HCT116 (cell line): ENCODE data around the gene GYS2. TPM values are rescaled to one million over a fixed set of nuclear protein-coding genes. Genes with fewer than 3 reads are reported as not detected.

ENCODE experiments used
- ATAC-seq: fragments of 200-7000 bp; cut with Tn5 transposase; 2 replicates; pipeline ENCODE4 v1.9.1; 2020; ENCODE audit warnings: mild to moderate bottlenecking, moderate library complexity
- BruUV-seq: library from RNA; stranded (reverse); fragments of 400-500 nt; replicated peaks from 2 replicates; lab custom pipeline; 2021; lab: Mats Ljungman, UMichigan
- CTCF ChIA-PET: fragments of 300-600 bp; sonication (Branson Sonifier 250); formaldehyde crosslinking; loops from one replicate; lab custom pipeline; 2021; ENCODE audit warnings: antibody characterized with exemption; lab: Charles Lee
- POLR2A ChIA-PET: fragments of 300-600, 350-600 bp; sonication (Branson Sonifier 250); formaldehyde crosslinking; loops from one replicate; lab custom pipeline; 2021; ENCODE audit warnings: antibody characterized with exemption; lab: Charles Lee
- RAD21 ChIA-PET, 2 experiments: fragments of 300-600 bp; sonication (Branson Sonifier 250); formaldehyde crosslinking; loops; one replicate each; lab custom pipeline; 2023; ENCODE audit warnings: low total read pairs in 2 of 2; ENCODE audit not compliant: uncharacterized antibody in 2 of 2, unreplicated experiment in 2 of 2, low non-redundant PET in 1 of 2; lab: Charles Lee
- DNase-seq: peaks from one replicate; pipeline ENCODE4 v3.0.0-alpha.2; 2010; ENCODE audit warnings: low read depth, low spot score
- H2AFZ ChIP-seq: fragments of 200-600 bp; shearing (Covaris generic), sonication (generic); 2 replicates; pipeline ENCODE4 v1.6.1; 2017; ENCODE audit warnings: low read depth, mixed run types, mixed read lengths, antibody characterized with exemption, low read length; ENCODE audit not compliant: poor library complexity, severe bottlenecking
- H3K27ac ChIP-seq: 2 replicates; pipeline ENCODE4 v1.5.1; 2012; ENCODE audit warnings: low read depth, low read length
- H3K27me3 ChIP-seq: fragments of 200-600 bp; sonication (generic); 2 replicates; pipeline ENCODE4 v1.6.1; 2016; ENCODE audit warnings: mixed run types, low read length, mixed read lengths; ENCODE audit not compliant: insufficient read depth
- H3K36me3 ChIP-seq, 2 experiments: fragments of 200-500 bp in 1 of 2; fragments of 200-600 bp in 1 of 2; sonication (Bioruptor generic) in 1 of 2; sonication (generic) in 1 of 2; 2 replicates each; pipeline versions ENCODE4 v1.5.1 to v1.6.1; 2014 to 2016; ENCODE audit warnings: low read length in 2 of 2, inconsistent platforms in 1 of 2, mixed read lengths in 1 of 2, mixed run types in 1 of 2; ENCODE audit not compliant: insufficient read depth in 2 of 2, control insufficient read depth in 1 of 2
- H3K4me1 ChIP-seq, 2 experiments: fragments of 200-600 bp in 1 of 2; sonication (generic) in 1 of 2; 2 replicates each; pipeline versions ENCODE4 v1.5.1 to v1.6.1; 2012 to 2017; ENCODE audit warnings: low read length in 2 of 2, inconsistent platforms in 1 of 2, mild to moderate bottlenecking in 1 of 2, mixed read lengths in 1 of 2, mixed run types in 1 of 2, moderate library complexity in 1 of 2; ENCODE audit not compliant: insufficient read depth in 2 of 2, control insufficient read depth in 1 of 2
- H3K4me2 ChIP-seq: fragments of 200-600 bp; sonication (generic); 2 replicates; pipeline ENCODE4 v1.6.1; 2017; ENCODE audit warnings: mixed run types, low read length, mixed read lengths
- H3K4me3 ChIP-seq, 2 experiments: fragments of 200-600 bp in 1 of 2; sonication (generic) in 1 of 2; replicated peaks in 1 of 2; 2 replicates each; pipeline ENCODE4 v1.5.1; 2011 to 2016; ENCODE audit warnings: low read length in 2 of 2, control low read depth in 1 of 2, low read depth in 1 of 2, mild to moderate bottlenecking in 1 of 2, mixed read lengths in 1 of 2, mixed run types in 1 of 2
- H3K79me2 ChIP-seq: fragments of 200-600 bp; sonication (generic); 2 replicates; pipeline ENCODE4 v1.6.1; 2017; ENCODE audit warnings: mild to moderate bottlenecking, mixed run types, low read length, moderate library complexity, mixed read lengths; ENCODE audit not compliant: insufficient read depth
- H3K9ac ChIP-seq: fragments of 200-600 bp; sonication (generic); 2 replicates; pipeline ENCODE4 v1.6.1; 2016; ENCODE audit warnings: low read length, mixed read lengths
- H3K9me2 ChIP-seq: fragments of 200-600 bp; sonication (generic), shearing (Covaris generic); 2 replicates; pipeline ENCODE4 v1.6.1; 2017; ENCODE audit warnings: mixed run types, mild to moderate bottlenecking, moderate library complexity; ENCODE audit not compliant: insufficient read depth
- H3K9me3 ChIP-seq, 2 experiments: fragments of 200-500 bp in 1 of 2; fragments of 200-600 bp in 1 of 2; sonication (Bioruptor generic) in 1 of 2; sonication (generic) in 1 of 2; 2 replicates each; pipeline ENCODE4 v1.6.1; 2014 to 2017; ENCODE audit warnings: low read length in 2 of 2, mixed read lengths in 2 of 2, inconsistent platforms in 1 of 2, low read depth in 1 of 2, mild to moderate bottlenecking in 1 of 2, mixed run types in 1 of 2, moderate library complexity in 1 of 2; ENCODE audit not compliant: control insufficient read depth in 1 of 2, insufficient read depth in 1 of 2
- H4K20me1 ChIP-seq: fragments of 200-600 bp; sonication (generic), shearing (Covaris generic); 2 replicates; pipeline ENCODE4 v1.6.1; 2017; ENCODE audit warnings: mixed run types, mild to moderate bottlenecking, moderate library complexity; ENCODE audit not compliant: insufficient read depth
- CBX3 ChIP-seq: IDR thresholded peaks from 2 replicates; pipeline ENCODE4 v1.6.1; 2012; ENCODE audit warnings: low read depth
- EGR1 ChIP-seq: IDR thresholded peaks from 2 replicates; pipeline ENCODE4 v1.6.1; 2012; ENCODE audit warnings: low read depth
- ELF1 ChIP-seq: IDR thresholded peaks from 2 replicates; pipeline ENCODE4 v1.6.1; 2012; ENCODE audit warnings: low read depth, borderline replicate concordance
- EZH2 ChIP-seq: fragments of 200-600 bp; sonication (generic); IDR thresholded peaks from 2 replicates; pipeline ENCODE4 v1.6.1; 2017; ENCODE audit warnings: antibody characterized with exemption, mixed run types
- EZH2phosphoT487 ChIP-seq: fragments of 200-600 bp; IDR thresholded peaks from 2 replicates; pipeline ENCODE4 v1.6.1; 2018; ENCODE audit warnings: antibody characterized with exemption, borderline replicate concordance
- FOSL1 ChIP-seq: IDR thresholded peaks from 2 replicates; pipeline ENCODE4 v1.6.1; 2012; ENCODE audit warnings: low read depth
- JUND ChIP-seq: IDR thresholded peaks from 2 replicates; pipeline ENCODE4 v1.6.1; 2012
- POLR2A ChIP-seq: IDR thresholded peaks from 2 replicates; pipeline ENCODE4 v1.7.0; 2011; ENCODE audit warnings: borderline replicate concordance; ENCODE audit not compliant: insufficient read depth, insufficient read length; ENCODE audit errors: extremely low read depth
- POLR2AphosphoS5 ChIP-seq: IDR thresholded peaks from 2 replicates; pipeline ENCODE4 v1.6.1; 2011; ENCODE audit warnings: mild to moderate bottlenecking, low read depth, low read length, moderate library complexity
- YY1 ChIP-seq: IDR thresholded peaks from 2 replicates; pipeline ENCODE4 v1.6.1; 2011; ENCODE audit warnings: low read length, low read depth, moderate library complexity, mild to moderate bottlenecking; ENCODE audit not compliant: insufficient replicate concordance; ENCODE audit errors: extremely low read depth
- ZFX ChIP-seq: fragments of 450-650 bp; IDR thresholded peaks from 2 replicates; pipeline ENCODE4 v1.6.1; 2017
- ZNF274 ChIP-seq: fragments of 200-500 bp; sonication (Bioruptor generic); IDR thresholded peaks from 2 replicates; pipeline ENCODE4 v1.6.1; 2014; ENCODE audit warnings: mild to moderate bottlenecking, low read depth, low read length, inconsistent platforms
- intact Hi-C: fragments of 100-400 bp; cut with micrococcal nuclease; formaldehyde crosslinking; loops from 2 replicates; pipeline ENCODE4 v1.10.0; 2022
- total RNA-seq: library from RNA; stranded (reverse); gene quantifications from one replicate; pipeline ENCODE4 v1.2.1, GENCODE V29; 2021; ENCODE audit not compliant: unreplicated experiment
- TF ChIP-seq, protein P1 (sequence below): IDR thresholded peaks from 2 replicates; pipeline ENCODE4 v1.6.1; 2011; ENCODE audit warnings: mild to moderate bottlenecking, low read length, moderate library complexity; ENCODE audit not compliant: insufficient replicate concordance; ENCODE audit errors: extremely low read depth
- TF ChIP-seq, protein P2 (sequence below): IDR thresholded peaks from 2 replicates; pipeline ENCODE4 v1.6.1; 2012
- TF ChIP-seq, protein P3 (sequence below): IDR thresholded peaks from 2 replicates; pipeline ENCODE4 v1.6.1; 2012
- TF ChIP-seq, protein P4 (sequence below), 3 experiments: fragments of 200-600 bp in 1 of 3; sonication (generic) in 1 of 3; IDR thresholded peaks in 2 of 3; conservative IDR thresholded peaks in 1 of 3; 2 replicates each; pipeline ENCODE4 v1.5.1; 2012 to 2017; ENCODE audit warnings: low read depth in 2 of 3, low read length in 2 of 3, antibody characterized with exemption in 1 of 3, borderline replicate concordance in 1 of 3, control low read depth in 1 of 3, mild to moderate bottlenecking in 1 of 3, mixed read lengths in 1 of 3, mixed run types in 1 of 3, moderate library complexity in 1 of 3; ENCODE audit not compliant: insufficient read depth in 1 of 3
- TF ChIP-seq, protein P5 (sequence below): IDR thresholded peaks from 2 replicates; pipeline ENCODE4 v1.6.1; 2012; ENCODE audit warnings: low read depth

Gene GYS2
- total RNA-seq, 1 experiment from 2014 or later = not detected

DNA sequence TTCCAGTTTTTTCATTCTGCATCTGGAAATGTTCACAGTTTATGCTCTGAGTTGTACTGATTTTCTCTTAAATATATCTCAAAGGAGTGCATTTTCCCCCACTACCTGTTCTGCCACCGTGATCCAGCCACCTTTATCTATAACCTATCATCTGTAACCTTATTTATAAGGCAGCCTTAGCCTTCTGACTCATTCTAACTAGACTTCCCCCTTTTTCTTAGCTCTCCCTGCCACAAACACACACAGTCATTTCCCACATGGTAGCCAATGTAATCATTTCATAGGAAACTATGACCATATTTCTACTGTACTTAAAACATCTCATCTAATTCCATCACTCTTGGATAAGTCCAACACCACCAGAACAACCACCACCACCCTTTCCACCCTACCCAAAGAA lies 10.8 kb upstream of the GYS2 start (continued):
- TF ChIP-seq, protein P1, sequence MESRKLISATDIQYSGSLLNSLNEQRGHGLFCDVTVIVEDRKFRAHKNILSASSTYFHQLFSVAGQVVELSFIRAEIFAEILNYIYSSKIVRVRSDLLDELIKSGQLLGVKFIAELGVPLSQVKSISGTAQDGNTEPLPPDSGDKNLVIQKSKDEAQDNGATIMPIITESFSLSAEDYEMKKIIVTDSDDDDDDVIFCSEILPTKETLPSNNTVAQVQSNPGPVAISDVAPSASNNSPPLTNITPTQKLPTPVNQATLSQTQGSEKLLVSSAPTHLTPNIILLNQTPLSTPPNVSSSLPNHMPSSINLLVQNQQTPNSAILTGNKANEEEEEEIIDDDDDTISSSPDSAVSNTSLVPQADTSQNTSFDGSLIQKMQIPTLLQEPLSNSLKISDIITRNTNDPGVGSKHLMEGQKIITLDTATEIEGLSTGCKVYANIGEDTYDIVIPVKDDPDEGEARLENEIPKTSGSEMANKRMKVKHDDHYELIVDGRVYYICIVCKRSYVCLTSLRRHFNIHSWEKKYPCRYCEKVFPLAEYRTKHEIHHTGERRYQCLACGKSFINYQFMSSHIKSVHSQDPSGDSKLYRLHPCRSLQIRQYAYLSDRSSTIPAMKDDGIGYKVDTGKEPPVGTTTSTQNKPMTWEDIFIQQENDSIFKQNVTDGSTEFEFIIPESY = no peak
- TF ChIP-seq, protein P2, sequence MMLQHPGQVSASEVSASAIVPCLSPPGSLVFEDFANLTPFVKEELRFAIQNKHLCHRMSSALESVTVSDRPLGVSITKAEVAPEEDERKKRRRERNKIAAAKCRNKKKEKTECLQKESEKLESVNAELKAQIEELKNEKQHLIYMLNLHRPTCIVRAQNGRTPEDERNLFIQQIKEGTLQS = no peak
- no peak for TF ChIP-seq CBX3
- TF ChIP-seq EZH2phosphoT487 = no peak
- TF ChIP-seq EZH2 = no peak
- TF ChIP-seq ELF1 = no peak
- TF ChIP-seq FOSL1 = no peak
- TF ChIP-seq YY1 = no peak
- TF ChIP-seq, protein P3, sequence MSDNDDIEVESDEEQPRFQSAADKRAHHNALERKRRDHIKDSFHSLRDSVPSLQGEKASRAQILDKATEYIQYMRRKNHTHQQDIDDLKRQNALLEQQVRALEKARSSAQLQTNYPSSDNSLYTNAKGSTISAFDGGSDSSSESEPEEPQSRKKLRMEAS = no peak
- no peak for TF ChIP-seq POLR2A
- TF ChIP-seq JUND = no peak
- TF ChIP-seq, all 23 proteins: peak for 0

DNA sequence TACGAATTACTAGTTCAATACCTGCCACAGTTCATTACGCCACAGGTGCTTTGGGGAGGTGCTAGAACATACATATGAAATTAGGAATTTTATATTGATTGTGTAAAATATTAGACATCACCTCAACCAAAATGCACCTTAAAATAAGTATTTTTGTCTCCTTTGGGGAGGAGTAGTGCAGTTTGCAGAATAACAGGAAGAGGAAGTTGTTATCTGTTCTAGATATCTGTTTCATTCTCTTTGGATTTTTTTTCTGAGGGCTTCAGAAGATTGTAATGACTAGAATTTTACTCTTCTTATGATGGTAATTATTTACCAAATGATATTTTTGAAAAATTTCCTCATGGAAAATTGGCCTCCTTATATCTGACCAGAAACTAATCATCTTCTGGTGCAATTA lies 9.9 kb upstream of the GYS2 start:
- POLR2A ChIA-PET = no interaction called here
- RAD21 ChIA-PET = no interaction called here
- intact Hi-C loops = no loop called here
- no TSS peak for BruUV-seq
- H3K4me2 ChIP-seq = no peak overlapping the region
- H3K4me3 ChIP-seq = no peak overlapping the region
- no peaks in the 10 kb centered on the region for H3K36me3 ChIP-seq
- CTCF ChIA-PET = no interaction called here
- H3K9ac ChIP-seq = no peak overlapping the region
- no peaks in the 10 kb centered on the region for H3K9me2 ChIP-seq
- H3K9me3 ChIP-seq = no peaks in the 10 kb centered on the region
- no peak overlapping the region for H2AFZ ChIP-seq
- DNase-seq (no peak), ATAC-seq (no peak)
- H3K4me1 ChIP-seq = no peaks in the 10 kb centered on the region
- no peaks in the 10 kb centered on the region for H3K79me2 ChIP-seq
- H3K27me3 ChIP-seq = no peaks in the 10 kb centered on the region
- no peaks in the 10 kb centered on the region for H4K20me1 ChIP-seq
- H3K27ac ChIP-seq = no peak overlapping the region
- TF ChIP-seq JUND (no peak), ZFX (no peak), POLR2AphosphoS5 (no peak), EZH2 (no peak), CBX3 (no peak), ZNF274 (no peak), EGR1 (no peak)
- TF ChIP-seq, protein P4, sequence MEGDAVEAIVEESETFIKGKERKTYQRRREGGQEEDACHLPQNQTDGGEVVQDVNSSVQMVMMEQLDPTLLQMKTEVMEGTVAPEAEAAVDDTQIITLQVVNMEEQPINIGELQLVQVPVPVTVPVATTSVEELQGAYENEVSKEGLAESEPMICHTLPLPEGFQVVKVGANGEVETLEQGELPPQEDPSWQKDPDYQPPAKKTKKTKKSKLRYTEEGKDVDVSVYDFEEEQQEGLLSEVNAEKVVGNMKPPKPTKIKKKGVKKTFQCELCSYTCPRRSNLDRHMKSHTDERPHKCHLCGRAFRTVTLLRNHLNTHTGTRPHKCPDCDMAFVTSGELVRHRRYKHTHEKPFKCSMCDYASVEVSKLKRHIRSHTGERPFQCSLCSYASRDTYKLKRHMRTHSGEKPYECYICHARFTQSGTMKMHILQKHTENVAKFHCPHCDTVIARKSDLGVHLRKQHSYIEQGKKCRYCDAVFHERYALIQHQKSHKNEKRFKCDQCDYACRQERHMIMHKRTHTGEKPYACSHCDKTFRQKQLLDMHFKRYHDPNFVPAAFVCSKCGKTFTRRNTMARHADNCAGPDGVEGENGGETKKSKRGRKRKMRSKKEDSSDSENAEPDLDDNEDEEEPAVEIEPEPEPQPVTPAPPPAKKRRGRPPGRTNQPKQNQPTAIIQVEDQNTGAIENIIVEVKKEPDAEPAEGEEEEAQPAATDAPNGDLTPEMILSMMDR (IDR thresholded peaks at IDR 0.05 in 2 of 3, conservative IDR thresholded peaks at IDR 0.05 in 1 of 3; ENCODE audit: borderline replicate concordance in 1 of 3, insufficient read depth in 1 of 3, low read depth in 2 of 3, low read length in 2 of 3) = no peak
- TF ChIP-seq, protein P5, sequence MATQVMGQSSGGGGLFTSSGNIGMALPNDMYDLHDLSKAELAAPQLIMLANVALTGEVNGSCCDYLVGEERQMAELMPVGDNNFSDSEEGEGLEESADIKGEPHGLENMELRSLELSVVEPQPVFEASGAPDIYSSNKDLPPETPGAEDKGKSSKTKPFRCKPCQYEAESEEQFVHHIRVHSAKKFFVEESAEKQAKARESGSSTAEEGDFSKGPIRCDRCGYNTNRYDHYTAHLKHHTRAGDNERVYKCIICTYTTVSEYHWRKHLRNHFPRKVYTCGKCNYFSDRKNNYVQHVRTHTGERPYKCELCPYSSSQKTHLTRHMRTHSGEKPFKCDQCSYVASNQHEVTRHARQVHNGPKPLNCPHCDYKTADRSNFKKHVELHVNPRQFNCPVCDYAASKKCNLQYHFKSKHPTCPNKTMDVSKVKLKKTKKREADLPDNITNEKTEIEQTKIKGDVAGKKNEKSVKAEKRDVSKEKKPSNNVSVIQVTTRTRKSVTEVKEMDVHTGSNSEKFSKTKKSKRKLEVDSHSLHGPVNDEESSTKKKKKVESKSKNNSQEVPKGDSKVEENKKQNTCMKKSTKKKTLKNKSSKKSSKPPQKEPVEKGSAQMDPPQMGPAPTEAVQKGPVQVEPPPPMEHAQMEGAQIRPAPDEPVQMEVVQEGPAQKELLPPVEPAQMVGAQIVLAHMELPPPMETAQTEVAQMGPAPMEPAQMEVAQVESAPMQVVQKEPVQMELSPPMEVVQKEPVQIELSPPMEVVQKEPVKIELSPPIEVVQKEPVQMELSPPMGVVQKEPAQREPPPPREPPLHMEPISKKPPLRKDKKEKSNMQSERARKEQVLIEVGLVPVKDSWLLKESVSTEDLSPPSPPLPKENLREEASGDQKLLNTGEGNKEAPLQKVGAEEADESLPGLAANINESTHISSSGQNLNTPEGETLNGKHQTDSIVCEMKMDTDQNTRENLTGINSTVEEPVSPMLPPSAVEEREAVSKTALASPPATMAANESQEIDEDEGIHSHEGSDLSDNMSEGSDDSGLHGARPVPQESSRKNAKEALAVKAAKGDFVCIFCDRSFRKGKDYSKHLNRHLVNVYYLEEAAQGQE = no peak
